NT2/D1 (cell line): ENCODE data around the gene AOPEP.

Experiments used
- DNase-seq: peaks from one replicate; pipeline ENCODE4 v3.0.0-alpha.2; 2011; ENCODE audit warnings: low read depth, low spot score
- H3K27me3 ChIP-seq: 2 replicates; pipeline ENCODE4 v1.6.0; 2011; ENCODE audit warnings: mild to moderate bottlenecking; ENCODE audit not compliant: insufficient read length, insufficient read depth
- H3K36me3 ChIP-seq: 2 replicates; pipeline ENCODE4 v1.6.1; 2011; ENCODE audit warnings: mild to moderate bottlenecking, low read length, mixed read lengths; ENCODE audit not compliant: insufficient read depth, insufficient read length
- H3K4me1 ChIP-seq: 2 replicates; pipeline ENCODE4 v1.5.1; 2011; ENCODE audit not compliant: insufficient read depth, insufficient read length
- H3K4me3 ChIP-seq: 2 replicates; pipeline ENCODE4 v1.5.1; 2011; ENCODE audit warnings: low read depth; ENCODE audit not compliant: insufficient read length
- H3K9ac ChIP-seq: 2 replicates; pipeline ENCODE4 v1.6.0; 2011; ENCODE audit warnings: low read depth; ENCODE audit not compliant: insufficient read length
- H3K9me3 ChIP-seq: 2 replicates; pipeline ENCODE4 v1.5.1; 2011; ENCODE audit warnings: mild to moderate bottlenecking, low read length; ENCODE audit not compliant: insufficient read depth
- SUZ12 ChIP-seq: IDR thresholded peaks from 2 replicates; pipeline ENCODE4 v1.6.1; 2011; ENCODE audit not compliant: insufficient read length, insufficient read depth; ENCODE audit errors: extremely low read depth
- YY1 ChIP-seq: IDR thresholded peaks from 2 replicates; pipeline ENCODE4 v1.6.1; 2011; ENCODE audit not compliant: insufficient read length, insufficient read depth
- ZNF274 ChIP-seq: IDR thresholded peaks from 2 replicates; pipeline ENCODE4 v1.6.1; 2011; ENCODE audit warnings: mild to moderate bottlenecking, low read depth, low read length

The AOPEP gene

GRCh38 chr9:94860678-94861588 lies 134.4 kb downstream of the AOPEP start:
- no peak for DNase-seq
- TF ChIP-seq SUZ12 (no peak), YY1 (no peak), ZNF274 (no peak)
- peaks cover 1% of the 10 kb centered on the region for H3K4me1 ChIP-seq
- no peaks in the 10 kb centered on the region for H3K36me3 ChIP-seq
- no peak overlapping the region for H3K4me3 ChIP-seq
- no peaks in the 10 kb centered on the region for H3K27me3 ChIP-seq
- H3K9ac ChIP-seq, result no peak overlapping the region
- no peaks in the 10 kb centered on the region for H3K9me3 ChIP-seq

GRCh38 chr9:94861589-94862272 lies 135.2 kb downstream of the AOPEP start:
- H3K4me1 ChIP-seq, result peaks cover 1% of the 10 kb centered on the region
- H3K9me3 ChIP-seq, result no peaks in the 10 kb centered on the region
- H3K9ac ChIP-seq, result no peak overlapping the region
- no peak overlapping the region for H3K4me3 ChIP-seq
- H3K27me3 ChIP-seq, result no peaks in the 10 kb centered on the region
- H3K36me3 ChIP-seq, result no peaks in the 10 kb centered on the region
- TF ChIP-seq YY1, result no peak
- no peak for TF ChIP-seq ZNF274
- no peak for TF ChIP-seq SUZ12
- no peak for DNase-seq

- H3K9me3 ChIP-seq, result no peaks in the 10 kb centered on the region
- H3K4me3 ChIP-seq, result no peak overlapping the region
- H3K9ac ChIP-seq, result no peak overlapping the region
- peaks cover 1% of the 10 kb centered on the region for H3K4me1 ChIP-seq
- no peak for TF ChIP-seq SUZ12
- no peak for TF ChIP-seq ZNF274
- no peak for TF ChIP-seq YY1
- no peaks in the 10 kb centered on the region for H3K36me3 ChIP-seq
- no peaks in the 10 kb centered on the region for H3K27me3 ChIP-seq
- DNase-seq, result no peak
These were observed 137.7 kb downstream of the AOPEP start for GRCh38 chr9:94864196-94864595.

- no peak overlapping the region for H3K4me3 ChIP-seq
- TF ChIP-seq ZNF274, result no peak
- no peak for TF ChIP-seq YY1
- no peak for TF ChIP-seq SUZ12
- no peaks in the 10 kb centered on the region for H3K27me3 ChIP-seq
- H3K4me1 ChIP-seq, result peaks cover 1% of the 10 kb centered on the region
- no peaks in the 10 kb centered on the region for H3K9me3 ChIP-seq
- no peak for DNase-seq
- H3K9ac ChIP-seq, result no peak overlapping the region
- no peaks in the 10 kb centered on the region for H3K36me3 ChIP-seq
These were observed 138.5 kb downstream of the AOPEP start for GRCh38 chr9:94864862-94865509.

GRCh38 chr9:94865582-94866452 lies 139.3 kb downstream of the AOPEP start:
- no peak overlapping the region for H3K9ac ChIP-seq
- DNase-seq, result no peak
- H3K36me3 ChIP-seq, result no peaks in the 10 kb centered on the region
- no peak overlapping the region for H3K4me3 ChIP-seq
- peaks cover 1% of the 10 kb centered on the region for H3K4me1 ChIP-seq
- H3K9me3 ChIP-seq, result no peaks in the 10 kb centered on the region
- no peaks in the 10 kb centered on the region for H3K27me3 ChIP-seq
- no peak for TF ChIP-seq ZNF274
- TF ChIP-seq YY1, result no peak
- no peak for TF ChIP-seq SUZ12

- Histone ChIP-seq H3K36me3 (no peaks in the 10 kb centered on the region), H3K27me3 (no peaks in the 10 kb centered on the region), H3K4me3 (no peak overlapping the region), H3K9me3 (no peaks in the 10 kb centered on the region), H3K9ac (no peak overlapping the region), H3K4me1 (no peaks in the 10 kb centered on the region)
- no peak for DNase-seq
- no peak for TF ChIP-seq SUZ12
- no peak for TF ChIP-seq YY1
- no peak for TF ChIP-seq ZNF274
These were observed 140.3 kb downstream of the AOPEP start for GRCh38 chr9:94866770-94867169.
